GM12878 (cell line): Measurements from ENCODE around the gene ALKBH1.

ENCODE experiments used
- CBX5 ChIP-seq: sonication (generic); IDR thresholded peaks from 2 replicates; pipeline ENCODE4 v1.6.1; 2016; ENCODE audit warnings: low read depth, moderate library complexity, mild to moderate bottlenecking, inconsistent platforms
- CEBPB ChIP-seq, 2 experiments: fragments of 150-350 bp in 1 of 2; IDR thresholded peaks; 2 replicates each; pipeline ENCODE4 v1.6.1; 2012 to 2014; ENCODE audit warnings: low read depth in 2 of 2, low read length in 2 of 2, borderline replicate concordance in 1 of 2, inconsistent platforms in 1 of 2
- EP300 ChIP-seq, 2 experiments: fragments of 150-350 bp in 1 of 2; IDR thresholded peaks; 2 replicates each; pipeline ENCODE4 v1.6.1; 2011 to 2012; ENCODE audit warnings: low read depth in 2 of 2, low read length in 2 of 2, borderline replicate concordance in 1 of 2, improper control_type of control experiment in 1 of 2, inconsistent platforms in 1 of 2; ENCODE audit not compliant: control insufficient read depth in 1 of 2
- HDAC6 ChIP-seq: fragments of 200-600 bp; sonication (generic); IDR thresholded peaks from one replicate; pipeline ENCODE4 v1.8.0; 2017; ENCODE audit warnings: antibody characterized with exemption; ENCODE audit not compliant: unreplicated experiment
- RCOR1 ChIP-seq: conservative IDR thresholded peaks from 2 replicates; pipeline ENCODE4 v1.6.1; 2012; ENCODE audit warnings: low read depth, low read length, improper control_type of control experiment
- TCF12 ChIP-seq: IDR thresholded peaks from 2 replicates; pipeline ENCODE4 v1.6.1; 2011; ENCODE audit warnings: low read depth, mild to moderate bottlenecking, low read length
- TF ChIP-seq, protein P1 (sequence below): fragments of 450-650 bp; IDR thresholded peaks from 2 replicates; pipeline ENCODE4 v1.6.1; 2017; ENCODE audit warnings: mild to moderate bottlenecking, moderate library complexity
- TF ChIP-seq, protein P2 (sequence below), 3 experiments: IDR thresholded peaks in 2 of 3; conservative IDR thresholded peaks in 1 of 3; 2 replicates each; pipeline ENCODE4 v1.5.1; 2011; ENCODE audit warnings: low read depth in 3 of 3, low read length in 3 of 3, mild to moderate bottlenecking in 3 of 3, control low read depth in 2 of 3, moderate library complexity in 2 of 3, inconsistent platforms in 1 of 3, mixed read lengths in 1 of 3; ENCODE audit not compliant: control insufficient read depth in 2 of 3, insufficient read depth in 1 of 3; ENCODE audit errors: extremely low read depth in 1 of 3
- TF ChIP-seq, protein P3 (sequence below): IDR thresholded peaks from 2 replicates; pipeline ENCODE4 v1.6.1; 2012; ENCODE audit warnings: low read depth, low read length, improper control_type of control experiment

DNA sequence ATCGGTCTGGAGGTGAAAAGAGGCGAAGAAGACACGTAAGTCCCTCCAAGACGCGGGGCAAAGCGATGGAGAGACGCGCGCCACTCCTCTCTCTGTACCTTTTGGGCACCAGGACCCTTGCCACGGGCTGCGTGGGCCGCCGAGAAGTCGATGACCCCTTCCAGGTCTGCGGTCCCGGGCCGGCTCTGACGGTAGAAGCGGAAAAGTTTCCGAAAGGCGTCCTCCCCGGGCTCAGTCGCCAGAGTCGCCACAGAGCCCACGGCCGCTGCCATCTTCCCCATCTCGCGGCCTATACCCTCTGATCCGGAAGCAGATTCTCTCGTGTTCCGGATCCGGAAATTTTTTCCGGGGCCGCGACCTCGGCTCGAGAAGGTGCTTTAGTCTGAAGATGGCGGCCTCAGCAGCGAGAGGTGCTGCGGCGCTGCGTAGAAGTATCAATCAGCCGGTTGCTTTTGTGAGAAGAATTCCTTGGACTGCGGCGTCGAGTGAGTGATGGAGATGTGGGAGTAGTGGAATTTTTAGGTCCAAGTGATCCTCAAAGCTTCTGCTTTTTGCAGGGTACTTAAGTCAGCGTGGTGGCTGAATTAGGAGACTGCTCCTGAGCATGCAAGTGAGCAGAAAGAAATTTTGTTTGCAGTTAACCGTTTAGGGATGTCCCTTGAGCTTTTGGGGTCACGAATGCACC lies at the start of gene ALKBH1, which contains the start of gene SLIRP:
- TF ChIP-seq, protein P1, sequence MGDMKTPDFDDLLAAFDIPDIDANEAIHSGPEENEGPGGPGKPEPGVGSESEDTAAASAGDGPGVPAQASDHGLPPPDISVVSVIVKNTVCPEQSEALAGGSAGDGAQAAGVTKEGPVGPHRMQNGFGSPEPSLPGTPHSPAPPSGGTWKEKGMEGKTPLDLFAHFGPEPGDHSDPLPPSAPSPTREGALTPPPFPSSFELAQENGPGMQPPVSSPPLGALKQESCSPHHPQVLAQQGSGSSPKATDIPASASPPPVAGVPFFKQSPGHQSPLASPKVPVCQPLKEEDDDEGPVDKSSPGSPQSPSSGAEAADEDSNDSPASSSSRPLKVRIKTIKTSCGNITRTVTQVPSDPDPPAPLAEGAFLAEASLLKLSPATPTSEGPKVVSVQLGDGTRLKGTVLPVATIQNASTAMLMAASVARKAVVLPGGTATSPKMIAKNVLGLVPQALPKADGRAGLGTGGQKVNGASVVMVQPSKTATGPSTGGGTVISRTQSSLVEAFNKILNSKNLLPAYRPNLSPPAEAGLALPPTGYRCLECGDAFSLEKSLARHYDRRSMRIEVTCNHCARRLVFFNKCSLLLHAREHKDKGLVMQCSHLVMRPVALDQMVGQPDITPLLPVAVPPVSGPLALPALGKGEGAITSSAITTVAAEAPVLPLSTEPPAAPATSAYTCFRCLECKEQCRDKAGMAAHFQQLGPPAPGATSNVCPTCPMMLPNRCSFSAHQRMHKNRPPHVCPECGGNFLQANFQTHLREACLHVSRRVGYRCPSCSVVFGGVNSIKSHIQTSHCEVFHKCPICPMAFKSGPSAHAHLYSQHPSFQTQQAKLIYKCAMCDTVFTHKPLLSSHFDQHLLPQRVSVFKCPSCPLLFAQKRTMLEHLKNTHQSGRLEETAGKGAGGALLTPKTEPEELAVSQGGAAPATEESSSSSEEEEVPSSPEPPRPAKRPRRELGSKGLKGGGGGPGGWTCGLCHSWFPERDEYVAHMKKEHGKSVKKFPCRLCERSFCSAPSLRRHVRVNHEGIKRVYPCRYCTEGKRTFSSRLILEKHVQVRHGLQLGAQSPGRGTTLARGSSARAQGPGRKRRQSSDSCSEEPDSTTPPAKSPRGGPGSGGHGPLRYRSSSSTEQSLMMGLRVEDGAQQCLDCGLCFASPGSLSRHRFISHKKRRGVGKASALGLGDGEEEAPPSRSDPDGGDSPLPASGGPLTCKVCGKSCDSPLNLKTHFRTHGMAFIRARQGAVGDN = peak; percentile 74
- TF ChIP-seq RCOR1 = no peak
- TF ChIP-seq, protein P2, sequence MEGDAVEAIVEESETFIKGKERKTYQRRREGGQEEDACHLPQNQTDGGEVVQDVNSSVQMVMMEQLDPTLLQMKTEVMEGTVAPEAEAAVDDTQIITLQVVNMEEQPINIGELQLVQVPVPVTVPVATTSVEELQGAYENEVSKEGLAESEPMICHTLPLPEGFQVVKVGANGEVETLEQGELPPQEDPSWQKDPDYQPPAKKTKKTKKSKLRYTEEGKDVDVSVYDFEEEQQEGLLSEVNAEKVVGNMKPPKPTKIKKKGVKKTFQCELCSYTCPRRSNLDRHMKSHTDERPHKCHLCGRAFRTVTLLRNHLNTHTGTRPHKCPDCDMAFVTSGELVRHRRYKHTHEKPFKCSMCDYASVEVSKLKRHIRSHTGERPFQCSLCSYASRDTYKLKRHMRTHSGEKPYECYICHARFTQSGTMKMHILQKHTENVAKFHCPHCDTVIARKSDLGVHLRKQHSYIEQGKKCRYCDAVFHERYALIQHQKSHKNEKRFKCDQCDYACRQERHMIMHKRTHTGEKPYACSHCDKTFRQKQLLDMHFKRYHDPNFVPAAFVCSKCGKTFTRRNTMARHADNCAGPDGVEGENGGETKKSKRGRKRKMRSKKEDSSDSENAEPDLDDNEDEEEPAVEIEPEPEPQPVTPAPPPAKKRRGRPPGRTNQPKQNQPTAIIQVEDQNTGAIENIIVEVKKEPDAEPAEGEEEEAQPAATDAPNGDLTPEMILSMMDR (IDR thresholded peaks at IDR 0.05 in 2 of 3, conservative IDR thresholded peaks at IDR 0.05 in 1 of 3; ENCODE audit: control insufficient read depth in 2 of 3, extremely low read depth in 1 of 3, insufficient read depth in 1 of 3, low read depth in 3 of 3, low read length in 3 of 3) = no peak
- TF ChIP-seq CBX5 = 0 out of 2 replicates have a peak, but pooled peaks have one; percentile 62
- TF ChIP-seq HDAC6 = peak; percentile 73
- TF ChIP-seq CEBPB (IDR thresholded peaks at IDR 0.05; ENCODE audit: borderline replicate concordance in 1 of 2, low read depth in 2 of 2, low read length in 2 of 2) = no peak
- TF ChIP-seq, protein P3, sequence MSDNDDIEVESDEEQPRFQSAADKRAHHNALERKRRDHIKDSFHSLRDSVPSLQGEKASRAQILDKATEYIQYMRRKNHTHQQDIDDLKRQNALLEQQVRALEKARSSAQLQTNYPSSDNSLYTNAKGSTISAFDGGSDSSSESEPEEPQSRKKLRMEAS = peak; percentile 85
- no peak for TF ChIP-seq EP300 (IDR thresholded peaks at IDR 0.05; ENCODE audit: borderline replicate concordance in 1 of 2, control insufficient read depth in 1 of 2, low read depth in 2 of 2, low read length in 2 of 2)
- TF ChIP-seq TCF12 = 0 out of 2 replicates have a peak, but pooled peaks have one; percentile 29
